Measurements from ENCODE around the gene UMODL1.

Gene UMODL1

GRCh38 chr21:42111811-42112210, 40.7 kb downstream of the UMODL1 start:
- ATAC-seq (ENCODE audit: insufficient read depth, low read depth), result no peak
- Histone ChIP-seq H3K9me3 (ENCODE audit: insufficient read depth, low read length, severe bottlenecking) (no peaks in the 10 kb centered on the region), H3K27me3 (ENCODE audit: insufficient read depth, low read length, poor library complexity) (no peaks in the 10 kb centered on the region), H4K20me1 (ENCODE audit: insufficient read depth, low read length) (no peaks in the 10 kb centered on the region), H3K27ac (ENCODE audit: low read length) (no peak overlapping the region), H3K4me1 (ENCODE audit: insufficient read depth, low read length) (peaks cover 35% of the 10 kb centered on the region), H3K4me3 (ENCODE audit: low read depth in 1 of 2, low read length in 2 of 2) (no peak overlapping the region), H3K4me2 (ENCODE audit: insufficient read depth, low read length) (no peak overlapping the region), H3K36me3 (ENCODE audit: insufficient read depth, low read length) (no peaks in the 10 kb centered on the region), H3K9ac (ENCODE audit: low read depth, low read length) (no peak overlapping the region), H2AFZ (ENCODE audit: low read depth, low read length) (no peak overlapping the region), H3K79me2 (ENCODE audit: insufficient read depth, low read length) (no peaks in the 10 kb centered on the region)
- no peak for DNase-seq
- TF ChIP-seq EZH2 (IDR thresholded peaks at IDR 0.05; ENCODE audit: borderline replicate concordance, low read depth, low read length, severe bottlenecking), result no peak
- TF ChIP-seq CTCF (IDR thresholded peaks at IDR 0.05; ENCODE audit: borderline replicate concordance, extremely low read depth, low read length, poor library complexity, severe bottlenecking), result no peak

GRCh38 chr21:42112238-42112637, 41.1 kb downstream of the UMODL1 start:
- Histone ChIP-seq H2AFZ (ENCODE audit: low read depth, low read length) (no peak overlapping the region), H3K9me3 (ENCODE audit: insufficient read depth, low read length, severe bottlenecking) (no peaks in the 10 kb centered on the region), H3K4me1 (ENCODE audit: insufficient read depth, low read length) (peaks cover 35% of the 10 kb centered on the region), H3K27me3 (ENCODE audit: insufficient read depth, low read length, poor library complexity) (no peaks in the 10 kb centered on the region), H4K20me1 (ENCODE audit: insufficient read depth, low read length) (no peaks in the 10 kb centered on the region), H3K36me3 (ENCODE audit: insufficient read depth, low read length) (no peaks in the 10 kb centered on the region), H3K4me2 (ENCODE audit: insufficient read depth, low read length) (no peak overlapping the region), H3K9ac (ENCODE audit: low read depth, low read length) (no peak overlapping the region), H3K79me2 (ENCODE audit: insufficient read depth, low read length) (no peaks in the 10 kb centered on the region), H3K4me3 (ENCODE audit: low read depth in 1 of 2, low read length in 2 of 2) (no peak overlapping the region), H3K27ac (ENCODE audit: low read length) (no peak overlapping the region)
- TF ChIP-seq CTCF (IDR thresholded peaks at IDR 0.05; ENCODE audit: borderline replicate concordance, extremely low read depth, low read length, poor library complexity, severe bottlenecking) (no peak), EZH2 (IDR thresholded peaks at IDR 0.05; ENCODE audit: borderline replicate concordance, low read depth, low read length, severe bottlenecking) (no peak)
- no peak for ATAC-seq (ENCODE audit: insufficient read depth, low read depth)
- no peak for DNase-seq

- Histone ChIP-seq H4K20me1 (ENCODE audit: insufficient read depth, low read length) (no peaks in the 10 kb centered on the region), H3K36me3 (ENCODE audit: insufficient read depth, low read length) (no peaks in the 10 kb centered on the region), H3K79me2 (ENCODE audit: insufficient read depth, low read length) (no peaks in the 10 kb centered on the region), H2AFZ (ENCODE audit: low read depth, low read length) (no peak overlapping the region), H3K4me3 (ENCODE audit: low read depth in 1 of 2, low read length in 2 of 2) (no peak overlapping the region), H3K27ac (ENCODE audit: low read length) (no peak overlapping the region; the same call in 1 of the 2 replicates), H3K27me3 (ENCODE audit: insufficient read depth, low read length, poor library complexity) (no peaks in the 10 kb centered on the region), H3K9ac (ENCODE audit: low read depth, low read length) (no peak overlapping the region), H3K9me3 (ENCODE audit: insufficient read depth, low read length, severe bottlenecking) (no peaks in the 10 kb centered on the region), H3K4me2 (ENCODE audit: insufficient read depth, low read length) (no peak overlapping the region), H3K4me1 (ENCODE audit: insufficient read depth, low read length) (peaks cover 35% of the 10 kb centered on the region)
- no peak for TF ChIP-seq CTCF (IDR thresholded peaks at IDR 0.05; ENCODE audit: borderline replicate concordance, extremely low read depth, low read length, poor library complexity, severe bottlenecking)
- no peak for DNase-seq
- no peak for ATAC-seq (ENCODE audit: insufficient read depth, low read depth)
These were observed 41.7 kb downstream of the UMODL1 start for GRCh38 chr21:42112857-42113256.

- no peak for TF ChIP-seq CTCF (IDR thresholded peaks at IDR 0.05; ENCODE audit: borderline replicate concordance, extremely low read depth, low read length, poor library complexity, severe bottlenecking)
- no peak for TF ChIP-seq EZH2 (IDR thresholded peaks at IDR 0.05; ENCODE audit: borderline replicate concordance, low read depth, low read length, severe bottlenecking)
- no peak overlapping the region for H2AFZ ChIP-seq (ENCODE audit: low read depth, low read length)
- peaks cover 35% of the 10 kb centered on the region for H3K4me1 ChIP-seq (ENCODE audit: insufficient read depth, low read length)
- DNase-seq (no peak), ATAC-seq (ENCODE audit: insufficient read depth, low read depth) (no peak)
- no peaks in the 10 kb centered on the region for H4K20me1 ChIP-seq (ENCODE audit: insufficient read depth, low read length)
- H3K36me3 ChIP-seq (ENCODE audit: insufficient read depth, low read length), result no peaks in the 10 kb centered on the region
- H3K4me2 ChIP-seq (ENCODE audit: insufficient read depth, low read length), result no peak overlapping the region
- H3K27me3 ChIP-seq (ENCODE audit: insufficient read depth, low read length, poor library complexity), result no peaks in the 10 kb centered on the region
- H3K79me2 ChIP-seq (ENCODE audit: insufficient read depth, low read length), result no peaks in the 10 kb centered on the region
- no peak overlapping the region for H3K27ac ChIP-seq (ENCODE audit: low read length)
- H3K9ac ChIP-seq (ENCODE audit: low read depth, low read length), result no peak overlapping the region
- H3K9me3 ChIP-seq (ENCODE audit: insufficient read depth, low read length, severe bottlenecking), result no peaks in the 10 kb centered on the region
- no peak overlapping the region for H3K4me3 ChIP-seq (ENCODE audit: low read depth in 1 of 2, low read length in 2 of 2)
These were observed 42.9 kb downstream of the UMODL1 start for GRCh38 chr21:42113926-42114409.
